Coronary artery (tissue), 2 donors: ENCODE results near the gene LRFN2.
A peak's percentile ranks its signal among the peaks of the same experiment; 100 is the strongest.

Source experiments
- DNase-seq: peaks from one replicate; pipeline ENCODE4 v3.0.0-alpha.2; 2017; ENCODE audit warnings: low spot score
- H3K27ac ChIP-seq, 2 donors: fragments of 200-600 bp; sonication (generic); one replicate each; pipeline ENCODE4 v1.5.1; 2016 to 2019
- H3K4me3 ChIP-seq: fragments of 200-600 bp; sonication (generic); 2 replicates; pipeline ENCODE4 v1.5.1; 2016; ENCODE audit warnings: mild to moderate bottlenecking, moderate library complexity
- TF ChIP-seq, protein P1 (sequence below): fragments of 200-600 bp; sonication (generic); IDR thresholded peaks from one replicate; pipeline ENCODE4 v1.5.1; 2019; ENCODE audit warnings: antibody characterized with exemption

The LRFN2 gene

DNA sequence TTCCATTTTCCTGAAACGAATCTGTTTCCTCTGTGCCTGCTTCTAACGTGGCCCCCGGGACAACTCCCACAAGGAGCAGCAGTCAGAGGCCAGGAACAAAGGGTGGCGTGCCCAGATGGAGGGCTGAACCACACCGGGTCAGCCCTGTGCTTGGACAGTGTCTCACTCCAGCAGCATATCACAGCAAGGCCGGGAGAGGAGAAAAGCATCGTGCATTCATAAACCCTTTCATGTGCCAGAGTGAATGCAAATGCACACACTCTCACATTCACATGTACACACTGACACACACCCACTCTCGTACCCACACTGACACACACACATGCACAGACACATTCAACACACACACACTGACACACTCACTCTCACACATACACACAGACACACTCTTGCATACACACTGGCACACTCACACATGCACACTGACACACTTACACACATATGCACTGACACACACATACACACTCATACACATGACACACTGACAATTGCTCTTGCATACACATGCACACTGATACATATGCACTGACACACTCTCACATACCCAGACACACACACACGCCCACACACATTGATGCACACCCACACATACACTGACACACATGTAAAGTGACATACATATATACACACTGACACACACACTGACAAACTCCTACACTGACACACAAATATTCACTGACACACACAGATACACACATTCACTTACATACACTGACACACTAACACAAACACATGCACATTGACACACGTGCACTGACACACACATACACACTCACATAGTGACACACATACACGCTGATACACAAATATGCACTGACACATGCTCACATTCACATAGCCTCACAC is 237.0 kb downstream of the LRFN2 start:
- TF ChIP-seq, protein P1, sequence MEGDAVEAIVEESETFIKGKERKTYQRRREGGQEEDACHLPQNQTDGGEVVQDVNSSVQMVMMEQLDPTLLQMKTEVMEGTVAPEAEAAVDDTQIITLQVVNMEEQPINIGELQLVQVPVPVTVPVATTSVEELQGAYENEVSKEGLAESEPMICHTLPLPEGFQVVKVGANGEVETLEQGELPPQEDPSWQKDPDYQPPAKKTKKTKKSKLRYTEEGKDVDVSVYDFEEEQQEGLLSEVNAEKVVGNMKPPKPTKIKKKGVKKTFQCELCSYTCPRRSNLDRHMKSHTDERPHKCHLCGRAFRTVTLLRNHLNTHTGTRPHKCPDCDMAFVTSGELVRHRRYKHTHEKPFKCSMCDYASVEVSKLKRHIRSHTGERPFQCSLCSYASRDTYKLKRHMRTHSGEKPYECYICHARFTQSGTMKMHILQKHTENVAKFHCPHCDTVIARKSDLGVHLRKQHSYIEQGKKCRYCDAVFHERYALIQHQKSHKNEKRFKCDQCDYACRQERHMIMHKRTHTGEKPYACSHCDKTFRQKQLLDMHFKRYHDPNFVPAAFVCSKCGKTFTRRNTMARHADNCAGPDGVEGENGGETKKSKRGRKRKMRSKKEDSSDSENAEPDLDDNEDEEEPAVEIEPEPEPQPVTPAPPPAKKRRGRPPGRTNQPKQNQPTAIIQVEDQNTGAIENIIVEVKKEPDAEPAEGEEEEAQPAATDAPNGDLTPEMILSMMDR = no peak
- H3K4me3 ChIP-seq = no peak overlapping the region
- no peak overlapping the region for H3K27ac ChIP-seq
- peak; percentile 24 for DNase-seq

DNA sequence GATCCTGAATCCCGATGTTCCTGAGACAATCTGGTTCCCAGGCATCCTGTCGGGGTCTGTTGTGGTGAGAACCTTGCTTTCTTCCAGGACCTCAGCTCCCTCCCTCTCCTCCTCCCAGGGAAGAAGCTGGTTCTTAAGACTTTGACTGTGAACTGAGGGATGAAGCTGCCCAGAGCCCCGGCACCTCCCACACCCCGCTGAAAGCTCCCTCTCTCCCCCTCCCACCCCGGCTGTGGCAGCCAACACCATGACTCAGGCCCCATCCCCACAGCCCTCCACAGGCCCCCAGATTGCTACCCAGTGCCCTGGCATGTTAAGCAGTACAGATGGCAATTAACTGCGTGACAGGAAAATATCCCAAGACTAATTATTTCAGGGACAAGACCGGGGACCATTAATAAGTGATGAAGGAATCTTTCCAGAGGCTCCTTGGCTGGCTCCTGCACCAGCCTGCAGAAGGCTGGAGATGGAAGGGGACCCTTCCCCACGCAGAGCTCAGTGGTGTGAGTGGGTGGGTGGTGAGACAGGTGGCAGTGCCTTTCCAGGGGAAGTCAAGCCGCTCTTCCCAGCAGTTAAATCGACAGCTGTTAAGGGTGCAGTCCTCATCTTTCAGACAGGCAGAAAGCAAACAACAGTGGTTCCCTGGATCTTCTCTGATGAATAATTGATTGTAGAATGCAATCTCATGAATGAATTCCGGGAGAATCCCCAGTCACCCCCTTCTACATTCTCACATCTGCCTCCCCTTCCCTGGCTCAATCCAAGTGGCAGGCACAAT is 237.9 kb downstream of the LRFN2 start:
- TF ChIP-seq, protein P1 = no peak
- Histone ChIP-seq H3K27ac (no peak overlapping the region), H3K4me3 (no peak overlapping the region)
- DNase-seq = peak; percentile 45

DNA sequence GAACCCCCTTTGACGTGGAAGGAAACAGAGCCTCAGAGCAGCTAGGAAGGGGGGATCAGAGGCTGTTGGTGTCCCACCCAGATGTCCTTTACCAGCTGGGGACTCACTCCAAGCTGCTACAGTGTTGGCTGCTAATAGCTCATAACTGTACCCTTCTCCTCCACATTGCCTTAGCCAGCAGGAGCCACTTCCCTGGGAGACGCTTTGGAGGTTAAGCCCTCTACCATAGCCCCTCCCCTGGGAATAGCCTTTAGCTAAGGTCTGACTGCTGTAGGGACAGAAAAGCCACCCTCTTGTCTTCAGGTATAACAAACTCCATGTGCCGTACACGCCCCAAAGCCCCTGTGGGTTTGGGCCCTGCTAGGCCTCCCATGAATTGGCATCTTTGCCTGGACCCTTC is 238.6 kb downstream of the LRFN2 start:
- TF ChIP-seq, protein P1 = no peak
- DNase-seq = no peak
- Histone ChIP-seq H3K4me3 (no peak overlapping the region), H3K27ac (no peak overlapping the region)

DNA sequence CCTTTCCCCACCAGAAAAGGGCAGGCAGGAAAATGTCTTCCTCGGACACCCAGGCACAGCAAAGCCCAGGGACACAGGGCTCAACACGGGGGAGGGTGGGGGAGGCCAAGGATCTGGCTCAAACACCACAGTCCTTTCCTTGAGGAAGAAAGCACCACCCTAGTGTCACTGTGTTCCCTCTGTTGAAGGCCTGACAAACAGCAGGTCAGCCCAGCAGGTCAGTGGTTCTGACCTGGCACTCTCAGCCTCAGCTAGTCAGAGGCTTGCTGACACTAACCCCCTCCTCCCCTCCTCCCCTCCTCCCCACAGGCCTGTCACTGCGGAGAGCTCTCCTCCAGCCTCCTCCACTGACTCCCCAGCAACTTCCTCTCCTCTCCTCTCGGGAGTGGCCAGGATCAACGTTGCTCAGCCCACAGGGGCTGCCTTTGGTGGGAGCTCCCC is 239.6 kb downstream of the LRFN2 start:
- no peak overlapping the region for H3K4me3 ChIP-seq
- TF ChIP-seq, protein P1 = no peak
- no peak overlapping the region for H3K27ac ChIP-seq
- peak; percentile 54 for DNase-seq

DNA sequence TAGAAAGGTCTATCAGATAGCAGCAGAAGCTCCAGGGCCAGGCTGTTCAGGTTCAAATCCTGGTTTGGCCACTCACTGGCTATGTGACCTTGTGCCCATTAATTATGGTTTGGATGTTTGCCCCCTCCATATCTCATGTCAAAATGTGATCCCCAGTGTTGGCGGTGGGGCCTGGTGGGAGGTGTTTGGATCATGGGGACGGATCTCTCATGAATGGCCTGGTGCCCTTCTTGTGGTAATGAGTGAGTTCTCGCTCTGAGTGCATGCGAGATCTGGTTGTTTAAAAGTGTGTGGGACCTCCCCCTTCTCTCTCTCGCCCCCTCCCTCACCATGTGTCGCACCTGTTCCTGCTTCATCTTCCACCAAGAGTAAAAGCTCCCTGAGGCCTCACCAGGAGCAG is 240.9 kb downstream of the LRFN2 start:
- no peak overlapping the region for H3K27ac ChIP-seq
- TF ChIP-seq, protein P1 = no peak
- DNase-seq = peak; percentile 38
- H3K4me3 ChIP-seq = no peak overlapping the region

DNA sequence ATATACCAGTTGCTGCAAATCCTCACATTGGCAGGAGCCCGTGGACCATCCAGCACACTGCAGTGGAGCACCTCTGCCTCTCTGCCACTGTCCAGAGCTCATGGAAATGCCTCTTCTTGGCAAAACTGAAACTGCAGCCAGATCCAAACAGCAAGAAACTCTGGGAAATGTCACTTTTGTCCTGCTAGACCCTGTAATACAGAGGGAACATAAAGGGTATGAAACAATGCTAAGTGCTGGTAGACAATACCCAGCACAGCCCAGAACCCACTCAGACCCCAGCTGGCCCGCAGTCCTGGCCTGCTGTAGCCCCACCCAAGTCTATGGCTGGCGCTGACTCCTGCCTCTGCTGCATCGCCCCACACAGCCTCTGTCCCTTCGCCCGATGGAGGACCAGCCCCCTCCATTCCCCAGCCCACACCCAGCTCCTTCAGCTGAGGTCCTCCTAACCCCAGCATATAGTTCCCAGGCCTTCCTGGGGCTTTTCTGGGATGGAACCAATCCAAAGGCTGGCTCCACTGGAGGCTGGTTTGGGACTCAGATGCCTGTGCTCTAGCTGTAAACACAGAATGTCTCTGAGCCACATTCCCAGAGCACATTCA is 242.5 kb downstream of the LRFN2 start:
- Histone ChIP-seq H3K4me3 (no peak overlapping the region), H3K27ac (no peak overlapping the region)
- TF ChIP-seq, protein P1 = no peak
- DNase-seq = peak; percentile 35
